NB4 (cell line): ENCODE results near the gene BLOC1S1.
A peak's percentile ranks its signal among the peaks of the same experiment; 100 is the strongest.

Experiments
- DNase-seq: peaks from one replicate; pipeline ENCODE4 v3.0.0; 2010; ENCODE audit warnings: low read depth
- H3K4me3 ChIP-seq: one replicate; pipeline ENCODE4 v1.5.1; 2011; ENCODE audit warnings: mild to moderate bottlenecking, low read depth, low read length, moderate library complexity
- MAX ChIP-seq: IDR thresholded peaks from 2 replicates; pipeline ENCODE4 v1.6.1; 2011; ENCODE audit warnings: low read depth, low read length
- MYC ChIP-seq: IDR thresholded peaks from 2 replicates; pipeline ENCODE4 v1.6.1; 2011; ENCODE audit warnings: low read depth, low read length
- POLR2A ChIP-seq: IDR thresholded peaks from 2 replicates; pipeline ENCODE4 v1.6.1; 2011; ENCODE audit warnings: mild to moderate bottlenecking; ENCODE audit not compliant: insufficient read length; ENCODE audit errors: extremely low read depth
- TF ChIP-seq, protein P1 (sequence below): IDR thresholded peaks from one replicate; pipeline ENCODE4 v1.5.1; 2012; ENCODE audit warnings: low read depth, low read length

BLOC1S1 gene

DNA sequence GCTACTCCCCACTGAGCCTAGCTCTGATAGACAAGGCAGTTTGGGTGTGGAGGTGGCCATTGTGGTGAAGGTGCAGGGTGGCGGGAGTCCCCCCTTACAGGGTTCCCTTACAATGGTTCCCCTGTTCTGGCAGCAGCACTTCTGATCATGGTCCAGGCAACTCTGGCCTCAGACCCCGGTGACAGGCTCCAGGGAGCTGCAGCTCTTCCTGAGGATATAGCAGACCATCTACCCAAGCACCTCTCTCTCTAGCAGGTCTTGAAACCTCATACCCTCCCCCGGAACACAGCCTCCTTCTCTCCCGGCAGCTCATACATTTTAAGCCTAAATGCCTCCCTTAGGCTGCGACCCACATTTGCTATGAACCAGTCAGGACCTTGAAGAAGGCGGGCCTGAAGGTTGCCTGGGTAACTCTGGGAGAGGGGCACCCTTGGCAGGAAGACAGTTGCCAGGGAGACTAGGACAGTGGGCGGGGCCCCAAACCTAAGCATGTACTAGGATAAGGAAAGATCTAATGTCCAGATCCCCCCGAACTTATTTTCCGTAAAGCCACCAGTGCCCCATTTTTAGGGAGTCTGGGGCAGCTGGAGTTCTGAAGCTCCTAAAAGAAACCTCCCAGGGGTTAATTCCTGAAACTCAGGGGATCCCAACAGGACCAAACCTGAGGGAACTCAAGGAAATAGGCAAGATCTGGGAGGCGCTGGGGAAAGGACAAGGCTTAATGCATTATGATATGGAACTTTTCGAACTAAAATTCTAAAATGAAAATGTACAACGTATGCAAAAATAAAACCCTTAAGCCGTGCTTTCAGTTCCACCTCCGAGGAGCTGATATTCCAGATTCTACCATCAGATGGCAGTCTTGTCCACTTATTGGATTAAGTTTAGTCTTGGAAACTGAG lies 22.5 kb downstream of the BLOC1S1 start:
- DNase-seq: peak; percentile 92
- TF ChIP-seq, protein P1, sequence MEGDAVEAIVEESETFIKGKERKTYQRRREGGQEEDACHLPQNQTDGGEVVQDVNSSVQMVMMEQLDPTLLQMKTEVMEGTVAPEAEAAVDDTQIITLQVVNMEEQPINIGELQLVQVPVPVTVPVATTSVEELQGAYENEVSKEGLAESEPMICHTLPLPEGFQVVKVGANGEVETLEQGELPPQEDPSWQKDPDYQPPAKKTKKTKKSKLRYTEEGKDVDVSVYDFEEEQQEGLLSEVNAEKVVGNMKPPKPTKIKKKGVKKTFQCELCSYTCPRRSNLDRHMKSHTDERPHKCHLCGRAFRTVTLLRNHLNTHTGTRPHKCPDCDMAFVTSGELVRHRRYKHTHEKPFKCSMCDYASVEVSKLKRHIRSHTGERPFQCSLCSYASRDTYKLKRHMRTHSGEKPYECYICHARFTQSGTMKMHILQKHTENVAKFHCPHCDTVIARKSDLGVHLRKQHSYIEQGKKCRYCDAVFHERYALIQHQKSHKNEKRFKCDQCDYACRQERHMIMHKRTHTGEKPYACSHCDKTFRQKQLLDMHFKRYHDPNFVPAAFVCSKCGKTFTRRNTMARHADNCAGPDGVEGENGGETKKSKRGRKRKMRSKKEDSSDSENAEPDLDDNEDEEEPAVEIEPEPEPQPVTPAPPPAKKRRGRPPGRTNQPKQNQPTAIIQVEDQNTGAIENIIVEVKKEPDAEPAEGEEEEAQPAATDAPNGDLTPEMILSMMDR: peak; percentile 78
- TF ChIP-seq MYC: 0 out of 2 replicates have a peak, but pooled peaks have one; percentile 21
- peak; percentile 35 for TF ChIP-seq MAX
- TF ChIP-seq POLR2A: peak; percentile 21
- peak overlapping the region; percentile 75 for H3K4me3 ChIP-seq

GRCh38 chr12:55739025-55739378 lies 23.2 kb downstream of the BLOC1S1 start:
- TF ChIP-seq MAX (no peak), MYC (no peak), POLR2A (no peak)
- TF ChIP-seq, protein P1: no peak
- peak overlapping the region; percentile 75 for H3K4me3 ChIP-seq
- DNase-seq: no peak

- no peak for TF ChIP-seq MAX
- no peak for TF ChIP-seq MYC
- TF ChIP-seq, protein P1: no peak
- no peak for TF ChIP-seq POLR2A
- no peak for DNase-seq
Observed at GRCh38 chr12:55741931-55742680, 26.3 kb downstream of the BLOC1S1 start.

GRCh38 chr12:55742719-55743405 lies 27.0 kb downstream of the BLOC1S1 start, which contains the start of gene GDF11:
GDF11 (plus strand) TSS chr12:55743122; CDS start chr12:55743317, 195 bp downstream.
- TF ChIP-seq, protein P1: no peak
- TF ChIP-seq POLR2A: no peak
- no peak for TF ChIP-seq MAX
- TF ChIP-seq MYC: no peak
- peak; percentile 84 for DNase-seq
- H3K4me3 ChIP-seq: peak within 1 kb of the TSS; percentile 75

More at GRCh38 chr12:55741931-55742680, 26.3 kb downstream of the BLOC1S1 start:
- H3K4me3 ChIP-seq: peak overlapping the region; percentile 3
